NCI-H2171 (cell line): ENCODE results near the gene MALRD1.

Experiments
- DNase-seq: peaks from one replicate; lab custom pipeline; 2025; lab: John Stamatoyannopoulos, UW

MALRD1 gene

GRCh38 chr10:19577381-19577780 is 528.8 kb downstream of the MALRD1 start:
- DNase-seq = no peak

- DNase-seq = no peak
These were observed 529.2 kb downstream of the MALRD1 start for GRCh38 chr10:19577807-19578206.

GRCh38 chr10:19578571-19578970 is 530.0 kb downstream of the MALRD1 start:
- no peak for DNase-seq

GRCh38 chr10:19579761-19580545 is 531.4 kb downstream of the MALRD1 start:
- no peak for DNase-seq

- no peak for DNase-seq
These were observed 532.1 kb downstream of the MALRD1 start for GRCh38 chr10:19580691-19581090.

- DNase-seq = no peak
These were observed 540.0 kb downstream of the MALRD1 start for GRCh38 chr10:19588608-19589007.

GRCh38 chr10:19592276-19592675 is 543.7 kb downstream of the MALRD1 start:
- no peak for DNase-seq

- DNase-seq = no peak
These were observed 546.7 kb downstream of the MALRD1 start for GRCh38 chr10:19595212-19595845.

GRCh38 chr10:19605806-19606205 is 557.2 kb downstream of the MALRD1 start:
- DNase-seq = no peak

GRCh38 chr10:19606968-19607367 is 558.4 kb downstream of the MALRD1 start:
- DNase-seq = no peak

- no peak for DNase-seq
These were observed 563.2 kb downstream of the MALRD1 start for GRCh38 chr10:19611775-19612174.

GRCh38 chr10:19616966-19617365 is 568.4 kb downstream of the MALRD1 start:
- DNase-seq = no peak

GRCh38 chr10:19620811-19621210 is 572.2 kb downstream of the MALRD1 start:
- no peak for DNase-seq

- no peak for DNase-seq
These were observed 574.7 kb downstream of the MALRD1 start for GRCh38 chr10:19623321-19623720.

- DNase-seq = no peak
These were observed 577.6 kb downstream of the MALRD1 start for GRCh38 chr10:19626156-19626555.

- DNase-seq = no peak
These were observed 580.4 kb downstream of the MALRD1 start for GRCh38 chr10:19628767-19629560.

- no peak for DNase-seq
These were observed 581.0 kb downstream of the MALRD1 start for GRCh38 chr10:19629567-19629966.

GRCh38 chr10:19634163-19634562 is 585.6 kb downstream of the MALRD1 start:
- DNase-seq = no peak

GRCh38 chr10:19638182-19638895 is 589.7 kb downstream of the MALRD1 start:
- no peak for DNase-seq

- DNase-seq = no peak
These were observed 590.3 kb downstream of the MALRD1 start for GRCh38 chr10:19638896-19639233.

- DNase-seq = no peak
These were observed 592.1 kb downstream of the MALRD1 start for GRCh38 chr10:19640566-19641263.

- DNase-seq = no peak
These were observed 602.9 kb downstream of the MALRD1 start for GRCh38 chr10:19651549-19651948.
